Activated T-helper 1 cell treated with anti-CD3 and anti-CD28 coated beads, Interleukin-12 subunit alpha, Interleukin-12 subunit beta, Interleukin-2, Interleukin-4 antibody, amounts not matched to agents 30 ng/mL and 10 ng/mL and 1 ng/mL, durations not matched to agents 14 hours and 24 hours and 36 hours (primary cell): ENCODE results near the gene PNPLA8. TPM values are rescaled to one million over a fixed set of nuclear protein-coding genes. Genes with fewer than 3 reads are reported as not detected.

Experiments used
- DNase-seq: peaks from one replicate; pipeline ENCODE4 v3.0.0; 2021; ENCODE audit warnings: low spot score
- H3K27ac Mint-ChIP-seq: one replicate; pipeline ENCODE4 v1.8.0; 2021; ENCODE audit warnings: mild to moderate bottlenecking, mixed read lengths
- H3K27me3 Mint-ChIP-seq: one replicate; pipeline ENCODE4 v1.8.0; 2022; ENCODE audit warnings: mild to moderate bottlenecking, moderate library complexity, mixed read lengths; ENCODE audit not compliant: insufficient read depth
- H3K36me3 Mint-ChIP-seq: one replicate; pipeline ENCODE4 v1.8.0; 2021; ENCODE audit warnings: low read depth, mixed read lengths
- H3K4me1 Mint-ChIP-seq: one replicate; pipeline ENCODE4 v1.8.0; 2021; ENCODE audit warnings: low read depth, mixed read lengths
- H3K4me3 Mint-ChIP-seq: one replicate; pipeline ENCODE4 v1.8.0; 2021; ENCODE audit warnings: mild to moderate bottlenecking, moderate library complexity, mixed read lengths
- H3K9me3 Mint-ChIP-seq: one replicate; pipeline ENCODE4 v1.8.0; 2021; ENCODE audit warnings: mixed read lengths
- intact Hi-C: fragments of 100-400 bp; cut with micrococcal nuclease; formaldehyde crosslinking; loops from one replicate; pipeline ENCODE4 v1.15.1; 2024
- total RNA-seq: library from RNA; stranded (reverse); gene quantifications from 2 replicates; pipeline ENCODE4 v1.2.3, GENCODE V29; 2022

The PNPLA8 gene
- total RNA-seq, 1 donor from 2014 or later = 16.8 TPM

DNA sequence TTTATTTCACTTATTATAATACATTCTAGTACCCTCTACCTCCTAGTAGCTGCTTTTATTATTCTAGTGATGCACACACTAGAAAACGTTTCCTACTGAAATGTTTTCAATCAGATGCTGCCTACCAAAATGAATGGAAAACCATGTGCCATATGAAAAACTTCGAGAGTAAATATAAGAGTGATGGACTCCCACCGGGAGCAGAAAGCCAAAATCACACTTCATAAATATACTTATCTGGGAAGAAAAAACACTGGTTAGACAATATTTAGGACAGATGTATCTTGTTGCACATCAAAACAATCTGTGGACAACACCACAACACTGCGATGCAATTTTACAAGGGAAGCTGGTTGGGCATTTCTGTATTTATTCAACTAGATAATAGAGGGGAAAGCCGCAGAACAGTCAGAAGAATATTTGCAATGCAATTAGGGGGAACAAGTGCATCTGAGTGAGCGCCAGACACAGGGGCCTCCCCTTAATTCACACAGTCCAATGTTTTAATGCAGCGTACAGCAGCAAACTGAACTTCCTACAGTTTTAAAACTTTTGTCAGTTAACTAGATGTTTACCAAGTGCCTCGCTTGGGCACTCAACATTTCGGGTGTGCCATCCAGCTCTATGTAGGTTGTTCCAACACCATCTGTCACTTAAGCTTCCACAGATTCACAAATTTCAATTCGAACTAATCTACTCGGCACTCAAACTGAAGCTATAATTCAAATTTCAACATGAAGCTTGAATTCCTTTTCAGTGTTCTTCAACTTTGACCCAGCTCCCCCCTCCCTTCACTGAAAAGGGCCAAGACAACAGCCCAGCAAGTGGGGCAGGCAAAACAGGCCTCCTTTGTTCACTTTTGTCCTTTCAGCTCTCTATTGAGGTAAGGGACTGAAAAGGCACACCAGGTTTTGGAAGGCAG, 77.1 kb downstream of the PNPLA8 start:
- no peak overlapping the region for H3K27ac Mint-ChIP-seq
- intact Hi-C loops = no loop called here
- H3K4me3 Mint-ChIP-seq = no peak overlapping the region
- no peak for DNase-seq
- no peaks in the 10 kb centered on the region for H3K4me1 Mint-ChIP-seq
- no peaks in the 10 kb centered on the region for H3K9me3 Mint-ChIP-seq
- no peaks in the 10 kb centered on the region for H3K36me3 Mint-ChIP-seq
- peaks cover 24% of the 10 kb centered on the region for H3K27me3 Mint-ChIP-seq

DNA sequence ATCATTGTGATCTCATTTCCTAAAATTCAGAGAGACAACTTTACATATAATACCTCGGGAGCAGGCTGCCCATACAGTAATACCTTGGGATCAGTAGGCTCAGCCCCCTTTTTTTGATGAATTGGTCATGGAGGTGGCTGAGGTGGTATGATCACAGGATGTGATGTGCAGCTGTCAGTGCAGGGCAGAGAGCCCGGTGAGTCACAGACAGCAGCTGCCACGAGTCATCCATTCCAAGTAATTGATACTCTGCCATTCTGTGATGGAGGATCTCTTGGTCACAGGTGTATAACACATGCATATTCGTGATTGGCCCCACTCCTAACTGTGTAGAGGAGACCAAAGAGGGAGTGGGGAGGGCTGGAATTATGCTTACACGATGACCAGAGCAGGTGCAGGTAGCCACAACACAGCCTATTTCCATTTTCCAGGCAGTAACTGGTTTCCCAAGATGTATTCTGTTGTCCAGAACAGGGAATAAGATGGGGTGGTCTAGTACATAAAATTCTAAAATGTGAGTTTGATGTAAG, 83.8 kb downstream of the PNPLA8 start:
- Mint-ChIP-seq H3K36me3 (no peaks in the 10 kb centered on the region), H3K9me3 (no peaks in the 10 kb centered on the region), H3K27ac (no peak overlapping the region), H3K27me3 (peaks cover 2% of the 10 kb centered on the region), H3K4me3 (no peak overlapping the region), H3K4me1 (no peaks in the 10 kb centered on the region)
- no peak for DNase-seq
- intact Hi-C loops = no loop called here

DNA sequence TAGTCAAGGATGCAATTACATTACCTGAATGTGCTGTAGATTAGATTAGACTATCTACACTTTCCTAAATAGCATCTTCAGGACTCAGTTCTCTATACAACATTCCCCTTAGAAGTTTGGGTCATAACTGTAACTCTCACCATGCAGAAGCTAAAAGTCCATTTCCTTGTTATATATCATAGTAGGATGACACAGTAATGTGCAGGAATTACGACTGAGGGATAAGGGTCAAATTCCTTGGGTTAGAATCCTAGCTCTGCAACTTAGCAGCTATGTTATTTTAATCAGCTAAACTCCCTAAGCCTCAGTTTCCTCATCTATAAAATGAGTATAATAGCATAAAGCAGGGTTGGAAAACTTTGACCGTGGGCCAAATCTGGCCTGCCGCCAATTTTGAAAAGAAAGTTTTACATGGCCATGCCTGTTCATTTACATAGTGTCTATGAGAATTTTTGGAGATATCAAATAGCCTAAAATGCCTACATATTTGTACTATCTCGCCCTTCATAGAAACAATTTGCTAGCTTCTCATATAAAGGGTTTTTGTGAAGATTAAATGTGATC, 84.5 kb downstream of the PNPLA8 start:
- DNase-seq = no peak
- Mint-ChIP-seq H3K4me1 (no peaks in the 10 kb centered on the region), H3K9me3 (no peaks in the 10 kb centered on the region), H3K36me3 (no peaks in the 10 kb centered on the region), H3K27me3 (peaks cover 2% of the 10 kb centered on the region), H3K4me3 (no peak overlapping the region), H3K27ac (no peak overlapping the region)
- intact Hi-C loops = no loop called here

DNA sequence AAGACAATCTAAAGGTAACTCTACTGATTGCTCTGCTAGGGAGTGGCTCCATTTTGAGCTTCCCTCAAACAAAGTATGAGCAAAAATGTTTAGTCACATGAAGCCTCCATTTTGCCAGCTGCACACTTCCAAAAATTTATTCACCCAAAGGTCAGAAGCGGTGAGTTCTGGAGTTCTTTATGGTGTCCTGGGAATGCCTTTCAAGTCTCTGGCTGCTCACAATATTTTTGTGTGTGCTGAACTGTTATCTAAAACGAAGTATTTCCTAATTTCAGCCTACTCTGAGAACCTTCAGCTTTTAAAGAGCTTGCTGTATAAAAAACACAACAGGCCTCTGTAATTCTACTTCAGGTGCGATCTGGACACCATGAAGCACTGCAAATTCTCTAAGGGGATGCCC, 85.3 kb downstream of the PNPLA8 start:
- Mint-ChIP-seq H3K9me3 (no peaks in the 10 kb centered on the region), H3K27ac (no peak overlapping the region), H3K4me1 (no peaks in the 10 kb centered on the region), H3K27me3 (peaks cover 2% of the 10 kb centered on the region), H3K36me3 (no peaks in the 10 kb centered on the region), H3K4me3 (no peak overlapping the region)
- no peak for DNase-seq
- intact Hi-C loops = no loop called here

DNA sequence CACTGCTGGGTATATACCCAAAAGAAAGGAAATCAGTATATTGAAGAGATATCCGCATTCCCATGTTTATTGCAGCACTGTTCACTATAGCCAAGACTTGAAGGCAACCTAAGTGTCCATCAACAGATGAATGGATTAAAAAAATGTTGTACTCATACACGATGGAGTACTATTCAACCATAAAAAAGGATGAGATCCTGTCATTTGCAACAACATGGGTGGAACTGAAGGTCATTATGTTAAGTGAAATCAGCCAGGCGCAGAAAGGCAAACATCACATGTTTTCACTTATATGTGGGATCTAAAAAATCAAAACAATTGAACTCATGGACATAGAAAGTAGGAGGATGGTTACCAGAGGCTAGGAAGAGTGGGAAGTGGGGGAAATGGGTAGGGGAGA, 89.0 kb downstream of the PNPLA8 start:
- no peak overlapping the region for H3K27ac Mint-ChIP-seq

DNA sequence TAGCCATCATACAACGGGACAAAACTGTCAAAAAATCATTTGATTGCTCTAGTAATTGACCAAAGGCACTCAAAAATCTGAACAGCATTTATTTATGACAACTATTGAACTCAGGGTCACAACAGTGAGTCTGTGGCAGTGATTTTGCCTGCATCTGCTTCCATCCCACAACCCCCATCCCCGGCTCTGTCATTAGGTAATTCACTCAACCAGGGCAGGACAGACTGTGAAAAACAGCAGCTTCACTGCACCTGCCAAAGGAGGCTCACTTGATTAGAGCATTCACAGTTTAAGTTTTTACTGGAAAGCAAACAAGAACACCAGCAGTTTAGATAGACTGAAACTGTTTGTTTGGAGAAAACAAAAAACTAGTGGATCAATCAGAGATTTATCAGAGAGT, 91.9 kb downstream of the PNPLA8 start:
- Mint-ChIP-seq H3K27ac (no peak overlapping the region), H3K36me3 (no peaks in the 10 kb centered on the region), H3K4me3 (no peak overlapping the region), H3K27me3 (peaks cover 14% of the 10 kb centered on the region), H3K9me3 (no peaks in the 10 kb centered on the region), H3K4me1 (no peaks in the 10 kb centered on the region)
- intact Hi-C loops = no loop called here
- DNase-seq = no peak

More for the DNA sequence above, 89.0 kb downstream of the PNPLA8 start:
- Mint-ChIP-seq H3K36me3 (no peaks in the 10 kb centered on the region), H3K27me3 (no peaks in the 10 kb centered on the region), H3K9me3 (no peaks in the 10 kb centered on the region), H3K4me3 (no peak overlapping the region), H3K4me1 (no peaks in the 10 kb centered on the region)
- intact Hi-C loops = no loop called here
- no peak for DNase-seq

DNA sequence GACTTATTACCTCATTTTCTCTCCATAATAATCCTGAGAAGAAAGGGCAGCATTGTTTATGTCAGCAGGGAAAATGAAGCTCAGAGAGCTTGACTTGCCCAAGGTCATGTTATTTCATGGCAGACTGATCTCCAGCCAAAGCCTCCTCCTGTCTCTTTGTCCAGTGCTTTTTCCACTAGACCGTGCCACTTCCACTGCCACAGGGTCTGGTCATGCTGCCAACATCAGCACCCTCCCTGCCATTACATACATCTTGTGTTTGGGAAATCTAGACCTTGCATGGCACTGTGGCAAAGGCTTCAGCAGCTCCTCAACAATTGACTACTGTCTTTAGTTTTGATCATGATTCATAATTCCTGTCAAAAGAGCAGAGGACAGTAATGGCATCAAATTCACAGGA, 94.8 kb downstream of the PNPLA8 start:
- Mint-ChIP-seq H3K27ac (no peak overlapping the region), H3K36me3 (no peaks in the 10 kb centered on the region), H3K4me1 (no peaks in the 10 kb centered on the region), H3K9me3 (no peaks in the 10 kb centered on the region), H3K4me3 (no peak overlapping the region), H3K27me3 (peaks cover 14% of the 10 kb centered on the region)
- DNase-seq = no peak
- intact Hi-C loops = no loop called here

DNA sequence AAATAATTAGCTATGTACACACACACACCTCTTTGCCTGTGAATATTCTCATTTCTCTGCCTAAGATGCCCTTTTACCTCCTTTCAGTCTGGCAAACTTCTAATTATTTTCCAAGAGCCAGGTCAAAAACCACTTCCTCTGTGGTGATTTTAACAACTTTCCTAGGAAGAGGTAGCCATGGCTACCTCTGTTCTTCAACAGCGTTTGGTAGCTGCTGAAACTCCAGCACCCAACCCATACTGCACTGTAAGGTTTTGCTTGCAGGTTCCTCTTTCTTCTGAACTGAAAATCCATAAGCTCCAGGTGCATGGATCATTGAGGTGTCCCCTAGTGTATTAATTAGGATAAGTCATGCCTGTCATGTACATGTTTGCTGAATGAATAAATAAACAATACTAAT, 95.3 kb downstream of the PNPLA8 start:
- intact Hi-C loops = no loop called here
- Mint-ChIP-seq H3K36me3 (no peaks in the 10 kb centered on the region), H3K27ac (no peak overlapping the region), H3K4me1 (no peaks in the 10 kb centered on the region), H3K4me3 (no peak overlapping the region), H3K27me3 (peaks cover 14% of the 10 kb centered on the region), H3K9me3 (no peaks in the 10 kb centered on the region)
- no peak for DNase-seq

DNA sequence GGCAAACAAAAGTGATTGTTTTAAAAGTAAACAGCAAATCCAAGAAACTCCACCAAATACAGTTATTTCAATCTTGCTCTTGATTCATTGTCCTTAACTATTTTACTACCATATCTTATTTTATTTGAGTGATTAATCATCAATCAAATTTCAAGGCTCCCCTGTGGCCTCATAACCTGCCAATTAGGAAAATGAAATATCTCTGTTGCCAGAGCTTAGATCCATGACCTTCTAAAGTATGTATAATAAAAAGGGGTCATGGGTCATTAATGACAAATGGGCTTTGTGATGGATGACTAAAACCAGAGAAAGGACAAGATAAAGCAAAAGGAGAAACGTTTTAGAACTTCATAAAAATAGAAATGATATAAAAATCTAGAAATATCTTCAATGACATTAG, 98.2 kb downstream of the PNPLA8 start:
- no peaks in the 10 kb centered on the region for H3K9me3 Mint-ChIP-seq
- H3K27ac Mint-ChIP-seq = no peak overlapping the region
- no peak overlapping the region for H3K4me3 Mint-ChIP-seq
- H3K4me1 Mint-ChIP-seq = peaks cover 6% of the 10 kb centered on the region
- no peaks in the 10 kb centered on the region for H3K36me3 Mint-ChIP-seq
- peaks cover 20% of the 10 kb centered on the region for H3K27me3 Mint-ChIP-seq
- intact Hi-C loops = no loop called here
- no peak for DNase-seq

DNA sequence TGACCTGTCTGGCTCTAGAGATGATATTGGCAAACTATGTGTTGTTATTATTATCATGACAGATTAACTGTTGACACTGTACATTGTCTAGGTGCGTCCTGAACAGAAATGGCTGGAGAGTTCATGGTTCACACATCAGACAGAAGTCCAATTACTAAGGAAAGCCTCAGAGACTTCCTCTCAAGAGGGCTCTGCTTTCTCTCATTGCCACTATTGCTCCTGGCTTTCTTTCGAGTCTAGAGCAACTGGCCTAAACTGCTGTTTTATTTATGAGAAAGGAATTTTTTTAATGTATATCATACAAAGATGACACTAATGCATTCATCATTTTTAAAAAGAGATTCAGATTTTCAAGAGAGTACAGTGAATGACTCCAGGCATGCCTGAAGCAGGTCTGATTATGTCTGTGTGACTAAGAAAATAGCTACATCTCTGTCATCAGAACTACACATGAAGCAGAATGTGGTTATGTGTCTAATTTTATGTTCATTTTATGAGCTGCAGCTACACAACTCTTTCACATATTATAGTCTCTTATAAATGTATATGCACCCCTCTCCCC, 100.1 kb downstream of the PNPLA8 start:
- Mint-ChIP-seq H3K36me3 (no peaks in the 10 kb centered on the region), H3K4me3 (no peak overlapping the region), H3K4me1 (peaks cover 6% of the 10 kb centered on the region), H3K27ac (no peak overlapping the region), H3K9me3 (no peaks in the 10 kb centered on the region), H3K27me3 (peaks cover 16% of the 10 kb centered on the region)
- no peak for DNase-seq
- intact Hi-C loops = no loop called here

DNA sequence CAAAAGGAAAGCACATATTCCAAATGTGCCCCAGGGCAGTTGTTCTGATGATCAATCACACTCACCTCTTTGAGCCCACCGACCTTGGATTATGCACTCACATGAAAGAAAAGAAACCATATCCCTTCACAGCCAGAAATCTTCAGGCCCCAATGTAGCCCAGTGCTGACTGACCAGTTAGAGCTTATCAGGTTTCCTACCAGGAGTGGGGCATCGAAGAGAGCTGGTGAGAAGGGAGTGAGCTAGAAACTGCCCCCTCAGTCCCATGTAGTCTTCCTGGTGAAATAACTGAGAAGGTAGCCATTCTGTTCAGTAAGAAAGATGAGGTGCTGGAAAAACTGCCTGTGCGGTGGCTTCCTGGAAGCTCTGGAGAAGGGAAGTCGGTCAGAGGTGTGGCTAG, 101.9 kb downstream of the PNPLA8 start:
- Mint-ChIP-seq H3K4me1 (peaks cover 6% of the 10 kb centered on the region), H3K36me3 (no peaks in the 10 kb centered on the region), H3K27ac (no peak overlapping the region), H3K27me3 (peaks cover 6% of the 10 kb centered on the region), H3K4me3 (no peak overlapping the region), H3K9me3 (no peaks in the 10 kb centered on the region)
- no peak for DNase-seq
- intact Hi-C loops = no loop called here

DNA sequence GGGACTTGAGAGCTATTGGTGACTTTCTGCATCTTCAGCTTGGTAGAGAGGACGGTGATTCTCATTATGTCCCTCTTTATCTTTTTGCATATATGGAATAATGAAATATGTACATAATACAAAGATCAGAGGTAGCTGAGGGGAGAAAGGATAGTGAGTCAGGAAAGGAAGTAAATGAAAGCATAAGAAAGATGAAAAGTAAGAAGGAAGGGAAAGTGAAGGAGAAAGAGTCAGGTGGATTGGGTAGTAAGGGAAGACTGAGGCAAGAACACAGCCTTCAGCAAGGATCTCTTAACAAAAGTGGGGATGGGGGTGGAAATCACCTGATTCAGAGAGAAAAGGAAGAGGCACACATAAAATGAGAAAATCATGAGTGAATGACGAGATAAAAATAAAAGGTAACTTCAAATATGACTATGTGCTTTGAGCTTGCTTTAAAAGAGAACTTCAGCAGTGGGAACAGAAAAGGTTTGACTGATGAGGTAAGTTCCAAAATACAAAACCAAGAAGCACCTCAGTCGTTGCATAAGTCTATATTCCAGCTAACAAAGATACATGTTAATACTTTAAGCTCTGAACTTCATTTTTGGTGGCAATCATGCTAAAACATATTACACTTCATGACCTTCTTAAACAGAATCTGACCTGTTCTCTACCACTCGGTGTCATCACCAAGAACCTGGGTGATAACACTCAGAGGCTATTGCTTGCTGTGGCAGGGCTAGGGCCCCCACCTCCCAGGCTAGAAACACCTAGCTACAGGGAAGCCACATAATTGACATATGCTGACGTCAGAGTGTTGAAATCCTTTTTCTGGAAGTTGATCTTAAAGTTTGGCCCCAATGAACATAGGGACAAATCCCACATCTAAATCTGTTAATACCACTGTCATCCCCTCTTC, 102.6 kb downstream of the PNPLA8 start:
- Mint-ChIP-seq H3K4me1 (peaks cover 6% of the 10 kb centered on the region), H3K9me3 (no peaks in the 10 kb centered on the region), H3K27ac (no peak overlapping the region), H3K4me3 (no peak overlapping the region), H3K36me3 (no peaks in the 10 kb centered on the region), H3K27me3 (peaks cover 6% of the 10 kb centered on the region)
- intact Hi-C loops = no loop called here
- DNase-seq = no peak
